Fibroblast of villous mesenchyme (primary cell): ENCODE measurements around the gene LRRC10. TPM values are rescaled to one million over a fixed set of nuclear protein-coding genes. Genes with fewer than 3 reads are reported as not detected.

ENCODE experiments used
- DNase-seq: peaks from one replicate; pipeline ENCODE4 v3.0.0-alpha.2; 2010; ENCODE audit warnings: low read depth
- H3K4me3 ChIP-seq: 2 replicates; pipeline ENCODE4 v1.5.1; 2011; ENCODE audit warnings: low read depth, mild to moderate bottlenecking, low read length
- CTCF ChIP-seq: IDR thresholded peaks from 2 replicates; pipeline ENCODE4 v1.5.1; 2012; ENCODE audit warnings: low read depth, mild to moderate bottlenecking, low read length; ENCODE audit not compliant: insufficient read depth
- total RNA-seq: library from RNA; depleted of rRNA; stranded (reverse); fragments of >200 nt; gene quantifications from 2 replicates; pipeline ENCODE4 v1.2.3, GENCODE V29; 2012

The LRRC10 gene
- not detected in 2 replicates for total RNA-seq

- no peak within 1 kb of the TSS for H3K4me3 ChIP-seq
- TF ChIP-seq CTCF, result no peak
- DNase-seq, result no peak
Measured at GRCh38 chr12:69610729-69611128, at the start of gene LRRC10. LRRC10 (minus strand) TSS chr12:69610907; CDS start chr12:69610838, 69 bp downstream.

GRCh38 chr12:69660164-69660863 lies 49.6 kb upstream of the LRRC10 start:
- TF ChIP-seq CTCF, result no peak
- DNase-seq, result no peak
- H3K4me3 ChIP-seq, result no peak overlapping the region

GRCh38 chr12:69658203-69658602 lies 47.5 kb upstream of the LRRC10 start:
- no peak overlapping the region for H3K4me3 ChIP-seq
- no peak for TF ChIP-seq CTCF

GRCh38 chr12:69657376-69658137 lies 46.9 kb upstream of the LRRC10 start:
- no peak for TF ChIP-seq CTCF
- no peak overlapping the region for H3K4me3 ChIP-seq
- peak; percentile 45 for DNase-seq

More at GRCh38 chr12:69658203-69658602, 47.5 kb upstream of the LRRC10 start:
- DNase-seq, result no peak

- TF ChIP-seq CTCF, result no peak
- peak; percentile 80 for DNase-seq
- H3K4me3 ChIP-seq, result no peak overlapping the region
Measured at GRCh38 chr12:69655616-69656340, 45.1 kb upstream of the LRRC10 start.

GRCh38 chr12:69653703-69654102 lies 43.0 kb upstream of the LRRC10 start:
- H3K4me3 ChIP-seq, result no peak overlapping the region
- no peak for TF ChIP-seq CTCF
- DNase-seq, result peak; percentile 51
